Measurements from ENCODE around the gene PEX6.
A peak's percentile ranks its signal among the peaks of the same experiment; 100 is the strongest.

Gene PEX6

GRCh38 chr6:42993445-42993844, 14.5 kb upstream of the PEX6 start:
- no peak for DNase-seq

- DNase-seq = no peak
These were observed 10.9 kb upstream of the PEX6 start for GRCh38 chr6:42989923-42990322.

GRCh38 chr6:42988486-42989020, 9.6 kb upstream of the PEX6 start:
- no peak for DNase-seq

GRCh38 chr6:42987533-42988451, 8.8 kb upstream of the PEX6 start:
- DNase-seq = no peak

- DNase-seq = no peak
These were observed 6.0 kb upstream of the PEX6 start for GRCh38 chr6:42984924-42985475.

- peak; percentile 99 for DNase-seq
These were observed 5.3 kb upstream of the PEX6 start, which contains the start of gene PPP2R5D for GRCh38 chr6:42984001-42984923. TSS of gene PPP2R5D (plus strand) at chr6:42984570. CDS start at chr6:42984678, 108 bp downstream.

- DNase-seq = no peak
These were observed 2.9 kb upstream of the PEX6 start for GRCh38 chr6:42981836-42982235.

GRCh38 chr6:42979523-42980177, 669 bp upstream of the PEX6 start:
- DNase-seq = no peak

GRCh38 chr6:42978487-42978838, 518 bp downstream of the PEX6 start:
- peak; percentile 75 for DNase-seq

- no peak for DNase-seq
These were observed 4.0 kb downstream of the PEX6 start for GRCh38 chr6:42974919-42975505.

- no peak for DNase-seq
These were observed 5.1 kb downstream of the PEX6 start for GRCh38 chr6:42973926-42974325.

GRCh38 chr6:42971746-42972327, 7.1 kb downstream of the PEX6 start:
- DNase-seq = no peak

- no peak for DNase-seq
These were observed 7.9 kb downstream of the PEX6 start for GRCh38 chr6:42970871-42971612.

- DNase-seq = no peak
These were observed 9.0 kb downstream of the PEX6 start for GRCh38 chr6:42969934-42970333.

- no peak for DNase-seq
These were observed 9.6 kb downstream of the PEX6 start for GRCh38 chr6:42969431-42969830.

- DNase-seq = no peak
These were observed 10.2 kb downstream of the PEX6 start for GRCh38 chr6:42968783-42969182.

- DNase-seq = no peak
These were observed 10.8 kb downstream of the PEX6 start for GRCh38 chr6:42968126-42968701.

GRCh38 chr6:42967228-42967627, 11.8 kb downstream of the PEX6 start:
- no peak for DNase-seq

- DNase-seq = no peak
These were observed 12.4 kb downstream of the PEX6 start for GRCh38 chr6:42966571-42966970.

- DNase-seq = peak; percentile 67
These were observed 15.0 kb downstream of the PEX6 start for GRCh38 chr6:42963855-42964605.
